Heart left ventricle (tissue), 13 donors: Measurements from ENCODE around the gene TLE5.

Source experiments
- CTCF ChIP-seq, 12 donors: fragments of 200-600 bp; sonication (generic) in 4 of 12; IDR thresholded peaks; one replicate each; pipeline versions ENCODE4 v1.5.0 to v1.8.0; 2018 to 2022; ENCODE audit warnings: antibody characterized with exemption in 12 of 12, mild to moderate bottlenecking in 5 of 12
- POLR2A ChIP-seq, 2 donors: fragments of 450-650 bp; IDR thresholded peaks; one replicate each; pipeline ENCODE4 v1.6.1; 2017; ENCODE audit warnings: antibody characterized with exemption in 2 of 2, mild to moderate bottlenecking in 2 of 2, moderate library complexity in 2 of 2
- donor health status: ischemic (EF 13 %, LVEDD 7.1; RV severe dilation, severe dysfunction).
- donor health status: DM: no; HTN: yes; CAD: no.
- donor health status: DM: no; HTN: no; CAD: no.
- donor health status: ischemic (EF 25% LVEDD 6.9; RV normal size, moderate dysfunction).
- donor health status: ischemic (EF 25% LVEDD 5.7; RV mildly dilated, moderate dysfunction).
- donor health status: ischemic (EF 35%, LVEDD 5.7; RV mildly dilated, moderate dysfunction).
- donor health status: nonischemic (EF 11% LVEDD 7.7; RV severe dilation, severe dysfunction).
- donor health status: DM: yes; HTN: yes; CAD: no.
- donor health status: PGD.
- donor health status: ischemic (EF 29% LVEDD 5.4; RV normal size, mild dysfunction).
- donor health status: nonischemic (EF 23%, LVEDD 6.1; RV moderate dilation, normal function).

GRCh38 chr19:3060857-3061181 lies 1.5 kb downstream of the TLE5 start:
- TF ChIP-seq POLR2A (IDR thresholded peaks at IDR 0.05) (no peak), CTCF (IDR thresholded peaks at IDR 0.05) (no peak)
